ENCODE results near the gene PTPRT. TPM values are rescaled to one million over a fixed set of nuclear protein-coding genes. Genes with fewer than 3 reads are reported as not detected.

The PTPRT gene
- total RNA-seq, 1 donor from 2014 or later, result not detected

DNA sequence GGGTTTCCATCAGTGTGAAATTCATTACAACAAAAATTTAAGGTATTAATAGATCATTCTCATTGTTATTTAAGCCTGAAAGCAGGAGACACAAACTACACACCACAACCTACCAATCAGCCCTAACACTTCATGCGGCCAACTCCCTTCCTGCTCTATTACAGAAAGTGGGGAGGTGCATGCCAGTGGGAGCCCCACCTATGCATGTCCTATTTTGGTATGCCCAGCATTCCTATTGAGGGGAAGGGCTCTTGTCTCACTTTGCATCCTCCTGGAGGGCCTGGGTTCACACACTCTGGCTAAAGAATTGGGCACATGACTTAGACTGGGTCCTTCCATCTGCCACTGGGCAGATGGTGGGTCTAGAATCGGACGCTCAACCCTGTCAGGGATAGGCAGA, 450.0 kb downstream of the PTPRT start:
- no peak for DNase-seq (ENCODE audit: low read depth, low spot score)

- no peak for DNase-seq (ENCODE audit: low read depth, low spot score)
Observed at GRCh38 chr20:42735539-42735938, 454.2 kb downstream of the PTPRT start.

GRCh38 chr20:42734660-42735368, 454.9 kb downstream of the PTPRT start:
- no peak for DNase-seq (ENCODE audit: low read depth, low spot score)

DNA sequence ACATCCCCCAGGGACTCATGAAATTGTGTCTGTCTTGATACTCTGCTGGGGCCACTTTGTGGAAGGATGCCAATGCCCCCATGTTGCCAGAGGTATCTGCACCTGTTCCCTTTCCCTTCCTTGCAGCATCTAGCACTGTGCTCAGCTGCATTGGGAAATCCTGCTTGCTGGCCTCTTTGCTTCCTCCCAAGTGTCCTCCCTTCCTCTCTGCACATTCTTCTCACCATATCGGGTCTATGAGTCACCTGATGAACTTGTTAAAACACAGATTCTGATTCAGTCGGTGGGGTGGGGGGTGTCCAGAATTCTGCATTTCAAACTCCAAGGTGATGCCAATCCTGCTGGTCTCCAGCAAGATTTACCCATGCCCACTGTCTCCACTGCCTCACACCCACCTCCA, 467.8 kb downstream of the PTPRT start:
- DNase-seq (ENCODE audit: low read depth, low spot score), result no peak

GRCh38 chr20:42714298-42715141, 475.2 kb downstream of the PTPRT start:
- no peak for DNase-seq (ENCODE audit: low read depth, low spot score)

- no peak for DNase-seq (ENCODE audit: low read depth, low spot score)
Observed at GRCh38 chr20:42708266-42708665, 481.4 kb downstream of the PTPRT start.

GRCh38 chr20:42706759-42707158, 482.9 kb downstream of the PTPRT start:
- no peak for DNase-seq (ENCODE audit: low read depth, low spot score)

- DNase-seq (ENCODE audit: low read depth, low spot score), result no peak
Observed at GRCh38 chr20:42705550-42705949, 484.2 kb downstream of the PTPRT start.

DNA sequence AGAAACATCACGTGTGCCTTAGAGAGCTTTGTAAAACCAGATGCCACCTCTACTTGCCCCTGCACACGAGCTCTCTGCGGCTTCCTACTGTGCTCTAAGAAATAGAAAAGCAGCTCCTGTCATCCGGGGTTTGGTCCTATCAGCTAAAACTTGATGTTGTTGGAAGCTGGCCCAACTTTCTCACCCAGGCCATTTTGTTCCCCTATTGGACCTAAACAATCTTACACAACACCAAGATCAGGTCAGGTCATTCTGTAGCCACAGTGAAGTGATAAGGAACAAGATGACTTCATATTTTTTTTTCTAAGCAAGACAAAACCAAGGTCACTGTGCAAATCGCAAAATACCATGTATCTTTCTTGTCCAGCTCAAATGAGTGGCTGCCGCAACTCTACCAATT, 486.0 kb downstream of the PTPRT start:
- DNase-seq (ENCODE audit: low read depth, low spot score), result no peak

DNA sequence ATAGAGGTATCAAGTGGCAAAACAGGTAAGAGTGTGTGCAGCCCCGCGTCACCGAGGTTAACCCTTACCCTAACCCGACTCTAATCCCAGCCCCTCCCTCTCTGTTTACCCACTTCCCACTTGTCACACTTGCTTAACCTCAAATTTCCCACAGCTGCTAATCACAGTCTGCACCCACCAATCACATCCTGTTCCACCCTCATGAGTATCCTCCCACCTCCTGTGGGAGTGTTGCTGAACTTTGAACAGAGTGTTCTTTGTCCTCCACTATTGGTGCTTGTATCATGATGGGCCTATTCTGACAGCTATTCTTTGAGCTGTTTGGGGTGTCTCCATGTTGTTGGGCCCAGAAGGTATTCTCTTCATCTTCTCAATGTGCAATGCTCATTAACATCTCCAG, 487.8 kb downstream of the PTPRT start:
- DNase-seq (ENCODE audit: low read depth, low spot score), result no peak

GRCh38 chr20:42700372-42700771, 489.3 kb downstream of the PTPRT start:
- no peak for DNase-seq (ENCODE audit: low read depth, low spot score)

DNA sequence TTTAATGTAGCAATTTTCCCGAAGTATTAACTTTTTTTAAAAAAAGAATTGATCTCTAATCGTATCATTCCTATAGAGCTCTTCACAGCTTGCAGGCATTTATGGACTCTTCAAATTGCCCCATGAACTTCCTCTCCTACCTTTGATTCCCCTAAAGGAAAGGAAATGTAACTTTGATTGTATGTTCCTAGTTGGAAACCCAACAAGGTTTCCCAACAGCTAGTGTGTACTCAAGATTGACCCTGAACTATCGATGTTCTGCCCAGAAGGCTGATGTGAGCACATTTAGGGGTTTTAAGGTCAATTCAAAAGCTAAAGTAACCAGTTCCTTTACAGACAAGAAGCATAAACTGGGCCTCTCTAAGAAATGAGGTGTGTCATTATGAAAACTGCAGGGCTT, 491.7 kb downstream of the PTPRT start:
- no peak for DNase-seq (ENCODE audit: low read depth, low spot score)

GRCh38 chr20:42690842-42691437, 498.8 kb downstream of the PTPRT start:
- no peak for DNase-seq (ENCODE audit: low read depth, low spot score)

GRCh38 chr20:42688576-42688975, 501.1 kb downstream of the PTPRT start:
- no peak for DNase-seq (ENCODE audit: low read depth, low spot score)

- DNase-seq (ENCODE audit: low read depth, low spot score), result no peak
Observed at GRCh38 chr20:42686057-42686456, 503.6 kb downstream of the PTPRT start.

DNA sequence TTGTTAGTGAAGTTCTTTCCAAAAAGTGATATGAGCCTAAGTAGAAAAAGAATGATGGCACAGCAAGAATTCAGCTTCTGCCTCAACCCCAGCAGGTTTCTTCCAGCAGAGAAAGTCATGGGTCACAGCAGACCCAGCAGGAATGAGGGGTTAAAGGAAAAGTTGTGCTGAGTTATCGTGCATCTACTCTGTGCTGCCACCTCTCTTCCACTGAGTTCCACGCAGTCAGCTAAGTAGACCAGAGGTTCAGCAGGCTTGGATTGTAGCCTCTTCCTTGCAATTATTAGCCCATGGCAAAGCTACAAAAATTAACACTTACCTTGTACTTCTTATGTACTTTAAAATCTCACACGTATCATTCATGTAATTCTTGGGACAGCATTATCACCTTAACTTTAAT, 510.8 kb downstream of the PTPRT start:
- DNase-seq (ENCODE audit: low read depth, low spot score), result no peak

- no peak for DNase-seq (ENCODE audit: low read depth, low spot score)
Observed at GRCh38 chr20:42656130-42656529, 533.6 kb downstream of the PTPRT start.

DNA sequence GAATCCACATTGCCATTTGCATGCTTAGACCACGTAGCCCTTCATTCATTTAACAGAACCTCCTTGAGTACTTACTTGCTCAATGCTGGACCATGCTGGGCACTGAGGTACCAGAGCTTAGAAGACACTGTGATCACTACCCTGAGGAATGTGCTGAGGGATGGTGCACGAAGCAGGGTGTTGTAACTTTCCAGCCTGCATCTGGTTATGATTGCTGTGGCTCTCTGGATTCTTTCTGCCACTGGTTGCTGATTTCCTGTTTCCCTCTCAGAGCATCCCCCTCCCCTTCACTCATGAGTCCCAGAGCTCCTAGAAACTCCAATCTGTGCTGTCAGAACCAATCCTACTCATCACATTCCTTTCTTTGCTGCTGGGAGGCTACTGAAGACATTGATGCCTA, 537.4 kb downstream of the PTPRT start:
- no peak for DNase-seq (ENCODE audit: low read depth, low spot score)

GRCh38 chr20:42650191-42650746, 539.4 kb downstream of the PTPRT start:
- no peak for DNase-seq (ENCODE audit: low read depth, low spot score)

DNA sequence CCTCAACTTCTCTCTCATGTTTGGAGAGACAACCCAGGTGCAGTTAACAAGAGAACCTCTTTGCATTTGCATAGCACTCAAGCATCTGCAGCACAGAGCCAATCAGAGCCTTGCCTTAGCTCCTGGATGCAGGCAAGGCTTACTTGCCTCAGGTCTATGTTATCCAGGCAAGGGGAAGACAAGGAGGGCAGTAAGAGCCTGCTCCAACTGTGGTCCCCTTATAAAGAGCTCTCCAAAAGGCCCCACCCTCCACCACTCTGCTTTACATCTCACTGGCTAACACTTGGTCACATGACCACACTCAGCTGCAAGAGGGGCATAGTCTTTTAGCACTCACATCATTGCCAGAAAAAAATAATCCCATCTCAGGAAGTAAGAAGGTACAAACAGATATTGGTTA, 540.0 kb downstream of the PTPRT start:
- no peak for DNase-seq (ENCODE audit: low read depth, low spot score)

DNA sequence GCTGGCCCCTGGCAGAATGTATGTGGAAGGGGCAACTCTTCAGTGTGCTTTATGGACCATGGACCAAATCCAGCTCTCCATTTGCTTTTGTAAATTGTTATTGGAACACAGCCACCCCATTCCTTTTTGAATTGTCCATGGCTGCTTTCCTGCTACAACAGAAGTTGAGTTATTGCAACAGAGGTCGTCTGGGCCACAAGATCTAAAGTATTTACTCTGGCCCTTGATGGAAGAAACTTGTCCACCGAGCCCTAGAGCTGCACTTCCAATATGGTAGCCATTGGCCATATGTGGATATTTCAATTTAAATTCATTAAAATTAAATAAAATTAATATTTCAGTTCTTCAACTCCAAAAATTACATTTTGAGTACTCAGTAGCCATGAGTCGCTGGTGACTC, 543.5 kb downstream of the PTPRT start:
- DNase-seq (ENCODE audit: low read depth, low spot score), result no peak

DNA sequence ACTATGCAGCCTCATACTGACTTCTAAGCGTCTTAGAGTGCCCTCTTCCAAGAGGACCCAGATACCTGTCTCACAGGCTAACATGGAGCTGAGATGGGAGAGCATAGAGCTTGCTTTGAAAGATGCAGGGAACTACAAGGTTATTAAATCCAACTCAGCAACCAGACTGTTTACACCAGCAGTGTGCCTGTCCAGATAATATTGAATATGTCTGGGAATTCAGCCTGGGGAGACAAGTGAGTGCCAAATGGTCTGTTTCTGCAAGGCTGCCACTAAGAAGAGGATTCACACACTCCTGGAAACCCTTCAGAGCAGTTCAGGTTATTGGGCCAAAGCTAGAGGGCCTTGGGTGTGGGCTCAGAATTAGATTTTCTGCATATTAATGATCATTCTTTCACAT, 547.8 kb downstream of the PTPRT start:
- DNase-seq (ENCODE audit: low read depth, low spot score), result no peak

Measured in pulmonary artery endothelial cell (primary cell).